ENCODE results near the gene ROR2. TPM values are rescaled to one million over a fixed set of nuclear protein-coding genes. Genes with fewer than 3 reads are reported as not detected.
"Not testable (repeated sequence)": the region's sequence is repeated elsewhere in the genome, so short reads cannot be mapped to it uniquely, and the experiment has no call there.

The ROR2 gene
- total and polyA plus RNA-seq, 4 donors, result 2.7 to 32.3 (median 9.2) TPM

DNA sequence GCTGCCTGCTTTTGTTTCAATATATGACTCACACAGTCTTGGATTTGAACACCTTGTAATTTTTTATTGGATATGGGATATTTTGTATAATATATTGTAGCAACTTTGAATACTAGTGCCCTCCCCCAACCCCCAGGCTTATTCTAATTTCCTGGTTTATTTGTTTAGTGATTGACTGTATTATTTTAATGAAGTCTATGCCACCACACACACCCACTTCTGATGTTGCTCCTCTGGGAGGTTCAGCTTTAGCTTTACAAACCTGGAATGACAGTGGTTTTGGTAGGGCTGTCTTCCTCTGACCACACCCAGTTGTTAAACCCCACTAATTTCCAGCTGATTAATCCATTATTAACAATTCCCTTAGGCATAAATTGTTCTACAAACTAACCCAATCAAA is 320.3 kb downstream of the ROR2 start:
- H3K4me3 ChIP-seq, result no peak overlapping the region
- no peak overlapping the region for H3K27ac ChIP-seq (ENCODE audit: low read depth in 1 of 2, low read length in 1 of 2)
- no peaks in the 10 kb centered on the region for H3K36me3 ChIP-seq (ENCODE audit: control insufficient read depth in 4 of 4, insufficient read depth in 4 of 4, low read length in 4 of 4)
- ATAC-seq (ENCODE audit: insufficient read depth, low FRiP score) (no peak), DNase-seq (no peak)
- H3K27me3 ChIP-seq (ENCODE audit: control insufficient read depth in 3 of 3, insufficient read depth in 3 of 3, low read length in 2 of 3), result no peaks in the 10 kb centered on the region
- TF ChIP-seq, protein P1, sequence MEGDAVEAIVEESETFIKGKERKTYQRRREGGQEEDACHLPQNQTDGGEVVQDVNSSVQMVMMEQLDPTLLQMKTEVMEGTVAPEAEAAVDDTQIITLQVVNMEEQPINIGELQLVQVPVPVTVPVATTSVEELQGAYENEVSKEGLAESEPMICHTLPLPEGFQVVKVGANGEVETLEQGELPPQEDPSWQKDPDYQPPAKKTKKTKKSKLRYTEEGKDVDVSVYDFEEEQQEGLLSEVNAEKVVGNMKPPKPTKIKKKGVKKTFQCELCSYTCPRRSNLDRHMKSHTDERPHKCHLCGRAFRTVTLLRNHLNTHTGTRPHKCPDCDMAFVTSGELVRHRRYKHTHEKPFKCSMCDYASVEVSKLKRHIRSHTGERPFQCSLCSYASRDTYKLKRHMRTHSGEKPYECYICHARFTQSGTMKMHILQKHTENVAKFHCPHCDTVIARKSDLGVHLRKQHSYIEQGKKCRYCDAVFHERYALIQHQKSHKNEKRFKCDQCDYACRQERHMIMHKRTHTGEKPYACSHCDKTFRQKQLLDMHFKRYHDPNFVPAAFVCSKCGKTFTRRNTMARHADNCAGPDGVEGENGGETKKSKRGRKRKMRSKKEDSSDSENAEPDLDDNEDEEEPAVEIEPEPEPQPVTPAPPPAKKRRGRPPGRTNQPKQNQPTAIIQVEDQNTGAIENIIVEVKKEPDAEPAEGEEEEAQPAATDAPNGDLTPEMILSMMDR (IDR thresholded peaks at IDR 0.05; ENCODE audit: control extremely low read depth, extremely low read depth), result no peak
- no peak overlapping the region for H3K9ac ChIP-seq (ENCODE audit: insufficient read depth in 1 of 2, low read length in 2 of 2)
- H3K9me3 ChIP-seq (ENCODE audit: control insufficient read depth in 4 of 4, insufficient read depth in 3 of 4, low read length in 3 of 4), result no peaks in the 10 kb centered on the region
- no peaks in the 10 kb centered on the region for H3K4me1 ChIP-seq (ENCODE audit: control insufficient read depth in 5 of 5, insufficient read depth in 5 of 5, low read length in 5 of 5)

- DNase-seq (no peak), ATAC-seq (ENCODE audit: insufficient read depth, low FRiP score) (no peak)
- 98 to 100% methylated on average over 1 of the region's 1 CpG for WGBS, 2 donors
- H3K4me1 ChIP-seq (ENCODE audit: control insufficient read depth in 5 of 5, insufficient read depth in 5 of 5, low read length in 5 of 5), result no peaks in the 10 kb centered on the region
- H3K27ac ChIP-seq (ENCODE audit: low read depth in 1 of 2, low read length in 1 of 2), result no peak overlapping the region
- H3K4me3 ChIP-seq, result no peak overlapping the region
- no peaks in the 10 kb centered on the region for H3K36me3 ChIP-seq (ENCODE audit: control insufficient read depth in 4 of 4, insufficient read depth in 4 of 4, low read length in 4 of 4)
- no peaks in the 10 kb centered on the region for H3K27me3 ChIP-seq (ENCODE audit: control insufficient read depth in 3 of 3, insufficient read depth in 3 of 3, low read length in 2 of 3)
- TF ChIP-seq, protein P1 (IDR thresholded peaks at IDR 0.05; ENCODE audit: control extremely low read depth, extremely low read depth), result no peak
- no peaks in the 10 kb centered on the region for H3K9me3 ChIP-seq (ENCODE audit: control insufficient read depth in 4 of 4, insufficient read depth in 3 of 4, low read length in 3 of 4)
- H3K9ac ChIP-seq (ENCODE audit: insufficient read depth in 1 of 2, low read length in 2 of 2), result no peak overlapping the region
Measured at GRCh38 chr9:91628892-91629291, 321.1 kb downstream of the ROR2 start.

DNA sequence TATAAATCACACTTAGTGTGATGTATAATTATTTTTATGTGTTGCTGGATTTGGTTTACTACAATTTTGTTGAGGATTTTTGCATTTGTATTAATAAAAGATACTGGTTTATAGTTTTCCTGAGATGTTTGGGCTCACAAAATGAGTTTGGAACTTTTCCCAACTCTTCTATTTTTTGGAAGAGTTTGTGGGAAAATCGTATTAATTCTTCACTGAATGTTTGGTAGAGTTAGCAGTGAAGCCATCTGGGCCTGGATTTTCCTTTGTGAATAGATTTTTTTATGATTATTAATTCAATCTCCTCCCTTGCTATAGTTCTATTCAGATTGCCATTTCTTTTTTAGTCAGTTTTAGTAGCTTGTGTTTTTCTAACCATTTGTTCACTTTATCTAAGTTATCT is 324.7 kb downstream of the ROR2 start:
- Histone ChIP-seq H3K4me1 (ENCODE audit: control insufficient read depth in 5 of 5, insufficient read depth in 5 of 5, low read length in 5 of 5) (no peaks in the 10 kb centered on the region), H3K27ac (ENCODE audit: low read depth in 1 of 2, low read length in 1 of 2) (no peak overlapping the region), H3K36me3 (ENCODE audit: control insufficient read depth in 4 of 4, insufficient read depth in 4 of 4, low read length in 4 of 4) (no peaks in the 10 kb centered on the region), H3K27me3 (ENCODE audit: control insufficient read depth in 3 of 3, insufficient read depth in 3 of 3, low read length in 2 of 3) (no peaks in the 10 kb centered on the region), H3K9ac (ENCODE audit: insufficient read depth in 1 of 2, low read length in 2 of 2) (no peak overlapping the region), H3K9me3 (ENCODE audit: control insufficient read depth in 4 of 4, insufficient read depth in 3 of 4, low read length in 3 of 4) (no peaks in the 10 kb centered on the region), H3K4me3 (no peak overlapping the region)
- ATAC-seq (ENCODE audit: insufficient read depth, low FRiP score) (no peak), DNase-seq (peak in 2 of 3 donors; percentile 18 to 43)
- 56 to 63% methylated on average over 1 of the region's 1 CpG for whole genome bisulfite sequencing, 2 donors
- TF ChIP-seq, protein P1 (IDR thresholded peaks at IDR 0.05; ENCODE audit: control extremely low read depth, extremely low read depth), result no peak

DNA sequence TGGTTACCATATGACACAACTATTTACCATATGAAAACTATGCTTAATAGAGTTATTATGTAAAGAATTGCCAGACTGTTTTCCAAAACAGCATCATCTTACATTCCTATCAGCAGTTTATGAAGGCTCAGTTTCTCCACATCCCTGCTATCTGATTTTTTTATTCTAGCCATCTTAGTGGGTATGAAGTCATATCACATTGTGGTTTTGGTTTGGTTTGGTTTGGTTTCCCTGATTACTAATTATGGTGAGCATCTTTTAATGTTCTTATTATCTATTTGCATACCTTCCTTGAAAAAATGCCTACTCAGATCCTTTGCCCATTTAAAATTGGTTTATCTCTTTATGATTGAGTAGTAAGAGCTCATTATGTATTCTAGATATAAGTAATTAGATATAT is 327.0 kb downstream of the ROR2 start:
- no peaks in the 10 kb centered on the region for H3K4me1 ChIP-seq (ENCODE audit: control insufficient read depth in 5 of 5, insufficient read depth in 5 of 5, low read length in 5 of 5)

GRCh38 chr9:91622121-91622520 is 327.9 kb downstream of the ROR2 start:
- H3K27me3 ChIP-seq (ENCODE audit: control insufficient read depth in 3 of 3, insufficient read depth in 3 of 3, low read length in 2 of 3); DNase-seq; ATAC-seq (ENCODE audit: insufficient read depth, low FRiP score); H3K9me3 ChIP-seq (ENCODE audit: control insufficient read depth in 4 of 4, insufficient read depth in 3 of 4, low read length in 3 of 4); H3K4me3 ChIP-seq; H3K4me1 ChIP-seq (ENCODE audit: control insufficient read depth in 5 of 5, insufficient read depth in 5 of 5, low read length in 5 of 5); H3K36me3 ChIP-seq (ENCODE audit: control insufficient read depth in 4 of 4, insufficient read depth in 4 of 4, low read length in 4 of 4); H3K9ac ChIP-seq (ENCODE audit: insufficient read depth in 1 of 2, low read length in 2 of 2); H3K27ac ChIP-seq (ENCODE audit: low read depth in 1 of 2, low read length in 1 of 2): not testable (repeated sequence)
- WGBS, 2 donors, result 96 to 100% methylated on average over 3 of the region's 3 CpGs

More for the DNA sequence above, 327.0 kb downstream of the ROR2 start:
- Histone ChIP-seq H3K9ac (ENCODE audit: insufficient read depth in 1 of 2, low read length in 2 of 2) (no peak overlapping the region), H3K27me3 (ENCODE audit: control insufficient read depth in 3 of 3, insufficient read depth in 3 of 3, low read length in 2 of 3) (no peaks in the 10 kb centered on the region), H3K9me3 (ENCODE audit: control insufficient read depth in 4 of 4, insufficient read depth in 3 of 4, low read length in 3 of 4) (no peaks in the 10 kb centered on the region), H3K36me3 (ENCODE audit: control insufficient read depth in 4 of 4, insufficient read depth in 4 of 4, low read length in 4 of 4) (no peaks in the 10 kb centered on the region), H3K27ac (ENCODE audit: low read depth in 1 of 2, low read length in 1 of 2) (no peak overlapping the region), H3K4me3 (no peak overlapping the region)
- ATAC-seq (ENCODE audit: insufficient read depth, low FRiP score) (no peak), DNase-seq (no peak)
- TF ChIP-seq, protein P1 (IDR thresholded peaks at IDR 0.05; ENCODE audit: control extremely low read depth, extremely low read depth), result no peak

DNA sequence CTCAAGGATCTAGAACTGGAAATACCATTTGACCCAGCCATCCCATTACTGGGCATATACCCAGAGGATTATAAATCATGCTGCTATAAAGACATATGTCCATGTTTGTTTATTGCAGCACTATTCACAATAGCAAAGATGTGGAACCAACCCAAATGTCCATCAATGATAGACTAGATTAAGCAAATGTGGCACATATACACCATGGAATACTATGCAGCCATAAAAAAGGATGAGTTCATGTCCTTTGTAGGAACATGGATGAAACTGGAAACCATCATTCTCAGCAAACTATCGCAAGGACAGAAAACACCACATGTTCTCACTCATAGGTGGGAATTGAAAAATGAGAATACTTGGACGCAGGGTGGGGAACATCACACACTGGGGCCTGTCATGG is 336.0 kb downstream of the ROR2 start:
- 97% methylated on average over 2 of the region's 2 CpGs for WGBS, 2 donors
- not testable (repeated sequence) for H3K4me1 ChIP-seq (ENCODE audit: control insufficient read depth in 5 of 5, insufficient read depth in 5 of 5, low read length in 5 of 5); H3K27ac ChIP-seq (ENCODE audit: low read depth in 1 of 2, low read length in 1 of 2); H3K9ac ChIP-seq (ENCODE audit: insufficient read depth in 1 of 2, low read length in 2 of 2); H3K4me3 ChIP-seq; H3K36me3 ChIP-seq (ENCODE audit: control insufficient read depth in 4 of 4, insufficient read depth in 4 of 4, low read length in 4 of 4); ATAC-seq (ENCODE audit: insufficient read depth, low FRiP score); H3K27me3 ChIP-seq (ENCODE audit: control insufficient read depth in 3 of 3, insufficient read depth in 3 of 3, low read length in 2 of 3); DNase-seq; H3K9me3 ChIP-seq (ENCODE audit: control insufficient read depth in 4 of 4, insufficient read depth in 3 of 4, low read length in 3 of 4)

All from lung (tissue), 12 donors.